Panc1 (cell line): Measurements from ENCODE around the gene INHBB. TPM values are rescaled to one million over a fixed set of nuclear protein-coding genes. Genes with fewer than 3 reads are reported as not detected.

ENCODE experiments used
- ATAC-seq: fragments of 200-7000 bp; cut with Tn5 transposase; 2 replicates; pipeline ENCODE4 v1.9.1; 2020; ENCODE audit warnings: mild to moderate bottlenecking, moderate library complexity
- BruUV-seq: library from RNA; stranded (reverse); fragments of 400-500 nt; replicated peaks from 2 replicates; lab custom pipeline; 2021; lab: Mats Ljungman, UMichigan
- CTCF ChIA-PET: fragments of 300-600 bp; sonication (Branson Sonifier 250); formaldehyde crosslinking; loops from one replicate; lab custom pipeline; 2022; ENCODE audit warnings: antibody characterized with exemption; lab: Charles Lee
- POLR2A ChIA-PET: fragments of 300-600 bp; sonication (Branson Sonifier 250); formaldehyde crosslinking; loops from one replicate; lab custom pipeline; 2022; ENCODE audit warnings: antibody characterized with exemption; lab: Charles Lee
- DNase-seq: peaks from one replicate; pipeline ENCODE4 v3.0.0-alpha.2; 2010; ENCODE audit warnings: low read depth, low spot score
- H3K27ac ChIP-seq: 2 replicates; pipeline ENCODE4 v1.5.1; 2011; ENCODE audit warnings: mild to moderate bottlenecking, low read length, inconsistent platforms
- H3K27me3 ChIP-seq: fragments of 200-500 bp; sonication (Bioruptor generic); 2 replicates; pipeline ENCODE4 v1.6.0; 2014; ENCODE audit warnings: low read length, inconsistent platforms; ENCODE audit not compliant: control insufficient read depth, insufficient read depth
- H3K36me3 ChIP-seq: fragments of 200-500 bp; sonication (Bioruptor generic); 2 replicates; pipeline ENCODE4 v1.5.1; 2014; ENCODE audit warnings: inconsistent platforms, mild to moderate bottlenecking, low read length, moderate library complexity; ENCODE audit not compliant: control insufficient read depth, insufficient read depth
- H3K4me1 ChIP-seq: 2 replicates; pipeline ENCODE4 v1.5.1; 2011; ENCODE audit warnings: inconsistent platforms, mild to moderate bottlenecking, low read length, moderate library complexity; ENCODE audit not compliant: control insufficient read depth, insufficient read depth
- H3K4me3 ChIP-seq, 2 experiments: 2 replicates each; pipeline ENCODE4 v1.5.1; 2011 to 2012; ENCODE audit warnings: low read depth in 2 of 2, low read length in 2 of 2, mild to moderate bottlenecking in 2 of 2, inconsistent platforms in 1 of 2, moderate library complexity in 1 of 2
- H3K9me3 ChIP-seq: fragments of 200-500 bp; sonication (Bioruptor generic); 2 replicates; pipeline ENCODE4 v1.5.1; 2014; ENCODE audit warnings: low read depth, mild to moderate bottlenecking, inconsistent platforms, low read length, moderate library complexity; ENCODE audit not compliant: control insufficient read depth, insufficient read depth
- CTCF ChIP-seq: fragments of 450-650 bp; IDR thresholded peaks from 2 replicates; pipeline ENCODE4 v1.5.1; 2017; ENCODE audit warnings: mild to moderate bottlenecking
- POLR2AphosphoS5 ChIP-seq: IDR thresholded peaks from 2 replicates; pipeline ENCODE4 v1.6.1; 2012; ENCODE audit warnings: mild to moderate bottlenecking, low read depth, low read length, moderate library complexity
- REST ChIP-seq, 2 experiments: IDR thresholded peaks; 2 replicates each; pipeline ENCODE4 v1.6.1; 2011 to 2012; ENCODE audit warnings: low read depth in 2 of 2, control low read depth in 1 of 2, low read length in 1 of 2, mild to moderate bottlenecking in 1 of 2, moderate library complexity in 1 of 2; ENCODE audit not compliant: insufficient read depth in 1 of 2
- SIN3A ChIP-seq: IDR thresholded peaks from 2 replicates; pipeline ENCODE4 v1.6.1; 2012; ENCODE audit warnings: low read depth, mild to moderate bottlenecking, low read length, moderate library complexity, borderline replicate concordance; ENCODE audit not compliant: insufficient read depth
- TCF7L2 ChIP-seq: IDR thresholded peaks from 2 replicates; pipeline ENCODE4 v1.6.1; 2011; ENCODE audit warnings: mild to moderate bottlenecking, low read depth, low read length, inconsistent platforms
- in situ Hi-C: cut with HindIII; loops from 2 replicates; pipeline ENCODE4 v1.10.0; 2016; ENCODE audit warnings: low sequenced_read_pairs, low pct_unique_long_range_greater_than_20kb
- intact Hi-C: fragments of 100-400 bp; cut with micrococcal nuclease; formaldehyde crosslinking; loops from one replicate; pipeline ENCODE4 v1.10.0; 2022; ENCODE audit not compliant: unreplicated experiment
- total RNA-seq: library from RNA; stranded (reverse); gene quantifications from one replicate; pipeline ENCODE4 v1.2.1, GENCODE V29; 2021; ENCODE audit not compliant: unreplicated experiment

The INHBB gene
- total RNA-seq, 1 experiment from 2014 or later: 38.2 TPM

- H3K4me1 ChIP-seq: no peaks in the 10 kb centered on the region
- ATAC-seq: no peak
- intact Hi-C loops: loop anchor here (10.0 kb wide), 2 partner anchors 213 to 357 kb away; no protein-coding TSS in a partner anchor
- H3K27ac ChIP-seq: no peak overlapping the region
- no peaks in the 10 kb centered on the region for H3K9me3 ChIP-seq
- no peaks in the 10 kb centered on the region for H3K36me3 ChIP-seq
- ChIA-PET POLR2A (no interaction called here), CTCF (no interaction called here)
- no TSS peak for BruUV-seq
- in situ Hi-C loops: no loop called here
- no peak for TF ChIP-seq REST (IDR thresholded peaks at IDR 0.05; ENCODE audit: insufficient read depth in 1 of 2, low read depth in 2 of 2, low read length in 1 of 2)
- no peak for TF ChIP-seq POLR2AphosphoS5
- TF ChIP-seq SIN3A: no peak
- no peak for TF ChIP-seq CTCF
- no peak for TF ChIP-seq TCF7L2
- H3K4me3 ChIP-seq: no peak overlapping the region
- H3K27me3 ChIP-seq: no peaks in the 10 kb centered on the region
- no peak for DNase-seq
Measured at GRCh38 chr2:120317916-120318315, 28.0 kb upstream of the INHBB start.

- intact Hi-C loops: loop anchor here (10.0 kb wide), 2 partner anchors 214 to 356 kb away; no protein-coding TSS in a partner anchor
- no peak for TF ChIP-seq TCF7L2
- no peak for TF ChIP-seq SIN3A
- TF ChIP-seq CTCF: no peak
- no peak for TF ChIP-seq POLR2AphosphoS5
- no peak for TF ChIP-seq REST (IDR thresholded peaks at IDR 0.05; ENCODE audit: insufficient read depth in 1 of 2, low read depth in 2 of 2, low read length in 1 of 2)
- POLR2A ChIA-PET: no interaction called here
- CTCF ChIA-PET: no interaction called here
- H3K4me1 ChIP-seq: no peaks in the 10 kb centered on the region
- DNase-seq: no peak
- H3K27ac ChIP-seq: no peak overlapping the region
- in situ Hi-C loops: no loop called here
- ATAC-seq: no peak
- no peak overlapping the region for H3K4me3 ChIP-seq
- H3K27me3 ChIP-seq: no peaks in the 10 kb centered on the region
- H3K36me3 ChIP-seq: no peaks in the 10 kb centered on the region
- no peaks in the 10 kb centered on the region for H3K9me3 ChIP-seq
- no TSS peak for BruUV-seq
Measured at GRCh38 chr2:120318626-120319025, 27.3 kb upstream of the INHBB start.
